HL-60 (cell line): ENCODE data around the gene IAH1.
"Not testable (repeated sequence)": the region's sequence is repeated elsewhere in the genome, so short reads cannot be mapped to it uniquely, and the experiment has no call there.

Source experiments
- DNase-seq, 2 experiments: peaks; one replicate each; pipeline ENCODE4 v3.0.0-alpha.2; 2010 to 2020; ENCODE audit warnings: low read depth in 1 of 2, low spot score in 1 of 2
- H3K27ac ChIP-seq: fragments of 250-450 bp; sonication (Bioruptor Pico); replicated peaks from 2 replicates; pipeline ENCODE4 v1.5.1; 2020; ENCODE audit warnings: mild to moderate bottlenecking, moderate library complexity
- H3K27me3 ChIP-seq: fragments of 250-450 bp; sonication (Bioruptor Pico); 2 replicates; pipeline ENCODE4 v1.5.1; 2021; ENCODE audit warnings: mild to moderate bottlenecking, moderate library complexity; ENCODE audit not compliant: insufficient read depth, poor library complexity, severe bottlenecking
- H3K4me3 ChIP-seq: replicated peaks from 2 replicates; pipeline ENCODE4 v1.5.1; 2011; ENCODE audit warnings: mild to moderate bottlenecking, control low read depth, low read length; ENCODE audit not compliant: insufficient read depth
- CTCF ChIP-seq: IDR thresholded peaks from one replicate; pipeline ENCODE4 v1.5.1; 2011; ENCODE audit warnings: low read length, control low read depth, inconsistent platforms; ENCODE audit not compliant: insufficient read depth
- GABPA ChIP-seq: IDR thresholded peaks from 2 replicates; pipeline ENCODE4 v1.6.1; 2012; ENCODE audit warnings: low read depth
- POLR2AphosphoS5 ChIP-seq: IDR thresholded peaks from 2 replicates; pipeline ENCODE4 v1.6.1; 2012; ENCODE audit warnings: low read depth
- REST ChIP-seq: IDR thresholded peaks from 2 replicates; pipeline ENCODE4 v1.6.1; 2012; ENCODE audit warnings: low read depth; ENCODE audit not compliant: insufficient replicate concordance
- SPI1 ChIP-seq: IDR thresholded peaks from 2 replicates; pipeline ENCODE4 v1.6.1; 2012; ENCODE audit warnings: low read depth, mild to moderate bottlenecking, borderline replicate concordance

Gene IAH1

GRCh38 chr2:9497017-9497416 is 22.7 kb downstream of the IAH1 start:
- DNase-seq: no peak

GRCh38 chr2:9498210-9498609 is 23.9 kb downstream of the IAH1 start:
- Histone ChIP-seq H3K27ac (no peak overlapping the region; the same call in 1 of the 2 replicates), H3K27me3 (no peaks in the 10 kb centered on the region), H3K4me3 (no peak overlapping the region)
- TF ChIP-seq GABPA (no peak), CTCF (no peak)
- DNase-seq: no peak

More at GRCh38 chr2:9497017-9497416, 22.7 kb downstream of the IAH1 start:
- TF ChIP-seq GABPA: no peak
- no peak for TF ChIP-seq SPI1
- TF ChIP-seq CTCF: no peak
- TF ChIP-seq REST: no peak
- TF ChIP-seq POLR2AphosphoS5: no peak
- Histone ChIP-seq H3K27ac (no peak overlapping the region), H3K4me3 (no peak overlapping the region), H3K27me3 (no peaks in the 10 kb centered on the region)

- Histone ChIP-seq H3K4me3 (no peak overlapping the region), H3K27me3 (no peaks in the 10 kb centered on the region), H3K27ac (0 out of 2 replicates have a peak overlapping the region, but pooled peaks have one; percentile 6)
- no peak for TF ChIP-seq SPI1
- TF ChIP-seq GABPA: no peak
- TF ChIP-seq CTCF: no peak
- no peak for TF ChIP-seq POLR2AphosphoS5
- TF ChIP-seq REST: no peak
- DNase-seq: peak in 1 of 2 experiments; percentile 23
Observed at GRCh38 chr2:9508931-9509330, 34.6 kb downstream of the IAH1 start.

GRCh38 chr2:9513946-9514345 is 39.6 kb downstream of the IAH1 start:
- H3K4me3 ChIP-seq, H3K27ac ChIP-seq, H3K27me3 ChIP-seq, DNase-seq: not testable (repeated sequence)
